ENCODE results near the gene SIT1. TPM values are rescaled to one million over a fixed set of nuclear protein-coding genes. Genes with fewer than 3 reads are reported as not detected.
A peak's percentile ranks its signal among the peaks of the same experiment; 100 is the strongest.

Gene SIT1
- total RNA-seq, 1 donor from 2014 or later: 92.1 TPM

DNA sequence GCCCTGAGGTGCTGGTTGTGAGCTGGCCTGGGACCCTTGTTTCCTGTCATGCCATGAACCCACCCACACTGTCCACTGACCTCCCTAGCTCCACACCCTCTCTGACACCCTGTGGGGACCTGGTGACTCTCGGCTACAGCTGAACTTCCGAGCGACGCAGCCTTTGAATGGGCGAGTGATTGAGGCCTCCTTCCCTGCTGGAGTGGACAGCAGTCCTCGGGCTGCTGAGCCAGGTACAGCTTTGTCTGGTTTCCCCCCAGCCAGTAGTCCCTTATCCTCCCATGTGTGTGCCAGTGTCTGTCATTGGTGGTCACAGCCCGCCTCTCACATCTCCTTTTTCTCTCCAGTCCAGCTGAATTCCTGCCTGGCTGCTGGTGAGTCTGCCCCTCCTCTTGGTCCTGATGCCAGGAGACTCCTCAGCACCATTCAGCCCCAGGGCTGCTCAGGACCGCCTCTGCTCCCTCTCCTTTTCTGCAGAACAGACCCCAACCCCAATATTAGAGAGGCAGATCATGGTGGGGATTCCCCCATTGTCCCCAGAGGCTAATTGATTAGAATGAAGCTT is 29.1 kb upstream of the SIT1 start:
- Mint-ChIP-seq H3K36me3 (ENCODE audit: low read depth) (no peaks in the 10 kb centered on the region), H3K27me3 (ENCODE audit: low read depth) (peaks cover 13% of the 10 kb centered on the region), H3K27ac (no peak overlapping the region), H3K9me3 (no peaks in the 10 kb centered on the region), H3K4me1 (ENCODE audit: low read depth) (peaks cover 3% of the 10 kb centered on the region), H3K4me3 (ENCODE audit: low read depth) (no peak overlapping the region)
- DNase-seq (ENCODE audit: low spot score): no peak
- intact Hi-C loops (cut with micrococcal nuclease): no loop called here

DNA sequence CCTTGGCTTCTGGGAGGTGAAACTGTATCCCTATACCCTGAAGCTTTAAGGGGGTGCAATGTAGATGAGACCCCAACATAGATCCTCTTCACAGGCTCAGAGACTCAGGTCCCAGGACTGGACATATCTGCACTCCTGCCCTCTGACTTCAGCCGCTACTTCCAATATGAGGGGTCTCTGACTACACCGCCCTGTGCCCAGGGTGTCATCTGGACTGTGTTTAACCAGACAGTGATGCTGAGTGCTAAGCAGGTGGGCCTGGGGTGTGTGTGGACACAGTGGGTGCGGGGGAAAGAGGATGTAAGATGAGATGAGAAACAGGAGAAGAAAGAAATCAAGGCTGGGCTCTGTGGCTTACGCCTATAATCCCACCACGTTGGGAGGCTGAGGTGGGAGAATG is 28.4 kb upstream of the SIT1 start:
- intact Hi-C loops (cut with micrococcal nuclease): no loop called here
- Mint-ChIP-seq H3K4me3 (ENCODE audit: low read depth) (no peak overlapping the region), H3K9me3 (no peaks in the 10 kb centered on the region)

GRCh38 chr9:35675732-35676392 is 25.1 kb upstream of the SIT1 start:
- H3K4me3 Mint-ChIP-seq (ENCODE audit: low read depth): peak overlapping the region; percentile 47
- H3K9me3 Mint-ChIP-seq: no peaks in the 10 kb centered on the region
- H3K36me3 Mint-ChIP-seq (ENCODE audit: low read depth): no peaks in the 10 kb centered on the region
- H3K27me3 Mint-ChIP-seq (ENCODE audit: low read depth): peaks cover 30% of the 10 kb centered on the region
- H3K27ac Mint-ChIP-seq: no peak overlapping the region
- no peak for DNase-seq (ENCODE audit: low spot score)
- intact Hi-C loops (cut with micrococcal nuclease): no loop called here
- H3K4me1 Mint-ChIP-seq (ENCODE audit: low read depth): peaks cover 5% of the 10 kb centered on the region

More for the DNA sequence above, 28.4 kb upstream of the SIT1 start:
- H3K27me3 Mint-ChIP-seq (ENCODE audit: low read depth): peaks cover 20% of the 10 kb centered on the region
- H3K4me1 Mint-ChIP-seq (ENCODE audit: low read depth): peaks cover 5% of the 10 kb centered on the region
- H3K36me3 Mint-ChIP-seq (ENCODE audit: low read depth): no peaks in the 10 kb centered on the region
- no peak for DNase-seq (ENCODE audit: low spot score)
- no peak overlapping the region for H3K27ac Mint-ChIP-seq

DNA sequence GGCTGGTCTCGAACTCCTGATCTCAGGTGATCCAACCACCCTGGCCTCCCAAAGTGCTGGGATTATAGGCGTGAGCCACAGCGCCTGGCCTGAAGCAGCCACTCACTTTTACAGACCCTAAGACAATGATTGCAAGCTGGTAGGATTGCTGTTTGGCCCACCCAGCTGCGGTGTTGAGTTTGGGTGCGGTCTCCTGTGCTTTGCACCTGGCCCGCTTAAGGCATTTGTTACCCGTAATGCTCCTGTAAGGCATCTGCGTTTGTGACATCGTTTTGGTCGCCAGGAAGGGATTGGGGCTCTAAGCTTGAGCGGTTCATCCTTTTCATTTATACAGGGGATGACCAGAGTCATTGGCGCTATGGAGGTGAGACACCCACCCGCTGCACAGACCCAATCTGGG is 24.5 kb upstream of the SIT1 start:
- H3K4me3 Mint-ChIP-seq (ENCODE audit: low read depth): peak overlapping the region; percentile 17
- H3K27me3 Mint-ChIP-seq (ENCODE audit: low read depth): peaks cover 32% of the 10 kb centered on the region
- H3K36me3 Mint-ChIP-seq (ENCODE audit: low read depth): no peaks in the 10 kb centered on the region
- intact Hi-C loops (cut with micrococcal nuclease): no loop called here
- DNase-seq (ENCODE audit: low spot score): no peak
- no peaks in the 10 kb centered on the region for H3K9me3 Mint-ChIP-seq
- peaks cover 5% of the 10 kb centered on the region for H3K4me1 Mint-ChIP-seq (ENCODE audit: low read depth)
- no peak overlapping the region for H3K27ac Mint-ChIP-seq

- H3K4me1 Mint-ChIP-seq (ENCODE audit: low read depth): peaks cover 5% of the 10 kb centered on the region
- H3K36me3 Mint-ChIP-seq (ENCODE audit: low read depth): no peaks in the 10 kb centered on the region
- no peak for DNase-seq (ENCODE audit: low spot score)
- no peak overlapping the region for H3K27ac Mint-ChIP-seq
- H3K27me3 Mint-ChIP-seq (ENCODE audit: low read depth): peaks cover 30% of the 10 kb centered on the region
- H3K9me3 Mint-ChIP-seq: no peaks in the 10 kb centered on the region
- no peak overlapping the region for H3K4me3 Mint-ChIP-seq (ENCODE audit: low read depth)
- intact Hi-C loops (cut with micrococcal nuclease): no loop called here
These were observed 23.3 kb upstream of the SIT1 start for GRCh38 chr9:35674025-35674361.

DNA sequence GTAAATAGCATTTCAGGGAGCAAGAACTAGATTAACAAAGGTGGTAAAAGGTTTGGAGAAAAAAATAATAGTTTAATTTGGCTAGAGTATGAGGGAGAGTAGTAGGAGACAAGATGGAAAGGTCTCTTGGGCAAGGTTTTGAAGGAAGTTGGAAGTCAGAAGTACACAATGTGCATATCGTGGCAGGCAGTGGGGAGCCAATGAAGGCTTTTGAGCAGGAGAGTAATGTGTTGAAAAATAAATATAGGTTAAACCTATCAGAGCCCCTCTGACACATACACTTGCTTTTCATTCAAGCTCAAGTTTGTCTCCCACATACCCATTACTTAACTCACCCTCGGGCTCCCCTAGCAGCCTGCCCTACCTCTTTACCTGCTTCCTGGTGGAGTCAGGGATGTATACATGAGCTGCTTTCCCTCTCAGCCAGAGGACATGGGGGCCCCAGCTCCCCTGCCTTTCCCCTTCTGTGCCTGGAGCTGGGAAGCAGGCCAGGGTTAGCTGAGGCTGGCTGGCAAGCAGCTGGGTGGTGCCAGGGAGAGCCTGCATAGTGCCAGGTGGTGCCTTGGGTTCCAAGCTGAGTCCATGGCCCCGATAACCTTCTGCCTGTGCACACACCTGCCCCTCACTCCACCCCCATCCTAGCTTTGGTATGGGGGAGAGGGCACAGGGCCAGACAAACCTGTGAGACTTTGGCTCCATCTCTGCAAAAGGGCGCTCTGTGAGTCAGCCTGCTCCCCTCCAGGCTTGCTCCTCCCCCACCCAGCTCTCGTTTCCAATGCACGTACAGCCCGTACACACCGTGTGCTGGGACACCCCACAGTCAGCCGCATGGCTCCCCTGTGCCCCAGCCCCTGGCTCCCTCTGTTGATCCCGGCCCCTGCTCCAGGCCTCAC is 22.6 kb upstream of the SIT1 start, which contains the start of gene CA9:
Gene CA9 (plus strand): TSS at position 797 of the 893 bp plus-strand sequence. CDS start 32 bp downstream, at position 829.
- H3K36me3 Mint-ChIP-seq (ENCODE audit: low read depth): no peaks in the 10 kb centered on the region
- no peak for DNase-seq (ENCODE audit: low spot score)
- H3K4me3 Mint-ChIP-seq (ENCODE audit: low read depth): peak within 1 kb of the TSS; percentile 42
- no peaks in the 10 kb centered on the region for H3K9me3 Mint-ChIP-seq
- intact Hi-C loops (cut with micrococcal nuclease): no loop called here
- H3K27ac Mint-ChIP-seq: no peak within 1 kb of the TSS
- H3K4me1 Mint-ChIP-seq (ENCODE audit: low read depth): peaks cover 5% of the 10 kb centered on the region
- H3K27me3 Mint-ChIP-seq (ENCODE audit: low read depth): peaks cover 30% of the 10 kb centered on the region

DNA sequence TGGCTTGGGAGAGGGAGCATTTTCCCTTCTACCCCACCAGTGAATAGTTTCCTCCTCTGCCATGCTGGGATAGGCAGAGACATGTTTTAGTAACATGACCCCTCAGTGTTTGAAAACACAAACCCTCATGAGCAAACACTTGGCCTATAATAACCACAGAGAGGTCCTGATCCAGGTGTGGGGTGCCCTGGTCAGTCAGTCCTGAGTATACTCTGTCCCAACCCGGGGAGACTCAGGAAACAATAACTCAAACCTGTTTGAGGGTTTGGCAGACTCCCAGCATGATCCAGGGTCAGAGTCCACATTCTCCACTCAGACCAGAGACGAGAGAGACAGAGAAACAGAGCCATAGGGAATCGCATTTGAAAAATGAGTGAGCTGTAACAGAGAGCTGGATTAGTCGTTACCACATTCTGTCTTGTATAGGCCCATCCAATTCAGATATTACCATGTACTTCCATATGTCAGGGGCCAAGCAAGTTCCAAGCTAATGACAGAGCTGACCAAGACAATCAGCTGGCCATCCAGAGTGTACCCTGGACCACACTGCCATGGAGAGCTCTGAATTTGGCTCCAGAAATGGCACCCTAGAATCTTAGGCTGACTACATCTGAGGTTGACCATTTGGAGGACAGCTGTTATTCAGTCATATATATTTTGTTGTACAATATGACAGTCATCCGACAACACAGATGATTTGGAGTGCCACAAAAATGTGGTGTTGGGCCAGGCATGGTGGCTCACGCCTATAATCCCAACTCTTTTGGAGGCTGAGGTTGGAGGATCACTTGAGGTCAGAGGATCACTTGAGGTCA is 18.8 kb upstream of the SIT1 start:
- H3K4me1 Mint-ChIP-seq (ENCODE audit: low read depth): peaks cover 8% of the 10 kb centered on the region
- no peaks in the 10 kb centered on the region for H3K9me3 Mint-ChIP-seq
- H3K4me3 Mint-ChIP-seq (ENCODE audit: low read depth): no peak overlapping the region
- H3K36me3 Mint-ChIP-seq (ENCODE audit: low read depth): no peaks in the 10 kb centered on the region
- peaks cover 17% of the 10 kb centered on the region for H3K27me3 Mint-ChIP-seq (ENCODE audit: low read depth)
- intact Hi-C loops (cut with micrococcal nuclease): no loop called here
- no peak for DNase-seq (ENCODE audit: low spot score)
- no peak overlapping the region for H3K27ac Mint-ChIP-seq

DNA sequence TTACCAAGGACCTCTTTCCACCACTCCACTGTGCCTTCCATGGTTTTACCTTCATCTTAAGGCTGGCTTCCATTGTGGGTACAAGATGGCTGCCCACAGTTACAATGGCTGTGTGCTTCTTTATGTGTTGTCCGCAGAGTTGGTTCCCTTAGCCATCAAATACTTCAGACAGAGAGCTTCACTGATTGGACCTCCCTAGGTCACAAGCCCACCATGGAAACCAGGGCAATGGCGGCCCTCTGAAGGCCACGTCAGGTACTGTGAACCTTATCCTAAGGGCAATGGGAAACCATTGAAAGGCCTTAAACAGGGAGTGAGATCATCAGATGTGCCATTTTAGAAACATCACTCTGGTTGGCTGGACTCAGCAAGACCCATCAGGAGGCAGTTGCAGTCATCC is 17.2 kb upstream of the SIT1 start:
- peaks cover 21% of the 10 kb centered on the region for H3K4me1 Mint-ChIP-seq (ENCODE audit: low read depth)
- peaks cover 5% of the 10 kb centered on the region for H3K36me3 Mint-ChIP-seq (ENCODE audit: low read depth)
- no peak overlapping the region for H3K4me3 Mint-ChIP-seq (ENCODE audit: low read depth)
- DNase-seq (ENCODE audit: low spot score): no peak
- H3K9me3 Mint-ChIP-seq: no peaks in the 10 kb centered on the region
- H3K27ac Mint-ChIP-seq: no peak overlapping the region
- peaks cover 6% of the 10 kb centered on the region for H3K27me3 Mint-ChIP-seq (ENCODE audit: low read depth)
- intact Hi-C loops (cut with micrococcal nuclease): no loop called here

DNA sequence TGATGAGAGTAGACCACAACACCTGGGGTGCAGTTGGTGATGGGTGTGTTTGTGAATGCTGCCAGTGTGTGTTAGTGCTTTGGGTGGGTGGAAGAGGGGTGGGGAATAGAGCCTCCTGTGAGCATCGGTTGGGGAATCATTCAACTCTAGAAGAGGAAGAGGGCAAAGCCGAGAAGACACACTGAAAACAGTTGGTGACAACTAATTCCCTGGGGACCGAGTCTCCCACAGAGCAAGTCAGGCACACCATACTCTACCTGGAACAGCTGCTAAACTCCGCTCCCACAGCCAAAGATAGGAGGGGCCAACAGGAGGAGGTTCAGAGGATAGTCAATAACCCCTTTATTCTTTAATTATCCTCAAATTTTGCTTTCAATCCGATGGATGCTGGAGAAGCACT is 15.8 kb upstream of the SIT1 start:
- Mint-ChIP-seq H3K4me1 (ENCODE audit: low read depth) (peaks cover 35% of the 10 kb centered on the region), H3K9me3 (no peaks in the 10 kb centered on the region), H3K4me3 (ENCODE audit: low read depth) (no peak overlapping the region), H3K27ac (no peak overlapping the region), H3K36me3 (ENCODE audit: low read depth) (peaks cover 16% of the 10 kb centered on the region), H3K27me3 (ENCODE audit: low read depth) (peaks cover 2% of the 10 kb centered on the region)
- intact Hi-C loops (cut with micrococcal nuclease): no loop called here
- DNase-seq (ENCODE audit: low spot score): no peak

DNA sequence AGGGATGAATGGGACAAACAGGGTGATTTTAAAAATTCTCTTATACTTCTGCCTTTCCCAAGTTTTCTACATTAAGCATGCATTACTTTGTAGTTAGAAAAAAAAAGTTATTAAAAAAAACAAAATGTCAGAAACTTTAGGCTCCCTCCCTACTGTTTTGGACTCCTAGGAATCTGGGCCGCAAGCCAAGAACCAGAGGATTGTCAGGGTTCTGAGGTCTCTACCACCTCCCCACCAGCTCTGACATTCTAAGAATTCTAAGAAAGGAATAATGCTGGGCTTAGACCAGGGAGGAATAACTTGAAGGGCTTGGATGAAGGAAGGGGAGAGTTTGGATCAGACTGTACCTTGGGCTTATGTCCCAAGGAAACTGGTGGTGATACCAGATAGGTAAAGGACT is 15.3 kb upstream of the SIT1 start:
- H3K4me3 Mint-ChIP-seq (ENCODE audit: low read depth): peak overlapping the region; percentile 85

GRCh38 chr9:35665471-35665818 is 14.7 kb upstream of the SIT1 start:
- intact Hi-C loops (cut with micrococcal nuclease): no loop called here
- H3K4me1 Mint-ChIP-seq (ENCODE audit: low read depth): peaks cover 44% of the 10 kb centered on the region
- H3K27me3 Mint-ChIP-seq (ENCODE audit: low read depth): peaks cover under 1% of the 10 kb centered on the region

More for the DNA sequence above, 15.3 kb upstream of the SIT1 start:
- peaks cover 38% of the 10 kb centered on the region for H3K4me1 Mint-ChIP-seq (ENCODE audit: low read depth)
- no peaks in the 10 kb centered on the region for H3K9me3 Mint-ChIP-seq
- intact Hi-C loops (cut with micrococcal nuclease): no loop called here
- H3K27me3 Mint-ChIP-seq (ENCODE audit: low read depth): peaks cover 2% of the 10 kb centered on the region
- H3K27ac Mint-ChIP-seq: peak overlapping the region; percentile 18
- DNase-seq (ENCODE audit: low spot score): no peak
- H3K36me3 Mint-ChIP-seq (ENCODE audit: low read depth): peaks cover 17% of the 10 kb centered on the region

DNA sequence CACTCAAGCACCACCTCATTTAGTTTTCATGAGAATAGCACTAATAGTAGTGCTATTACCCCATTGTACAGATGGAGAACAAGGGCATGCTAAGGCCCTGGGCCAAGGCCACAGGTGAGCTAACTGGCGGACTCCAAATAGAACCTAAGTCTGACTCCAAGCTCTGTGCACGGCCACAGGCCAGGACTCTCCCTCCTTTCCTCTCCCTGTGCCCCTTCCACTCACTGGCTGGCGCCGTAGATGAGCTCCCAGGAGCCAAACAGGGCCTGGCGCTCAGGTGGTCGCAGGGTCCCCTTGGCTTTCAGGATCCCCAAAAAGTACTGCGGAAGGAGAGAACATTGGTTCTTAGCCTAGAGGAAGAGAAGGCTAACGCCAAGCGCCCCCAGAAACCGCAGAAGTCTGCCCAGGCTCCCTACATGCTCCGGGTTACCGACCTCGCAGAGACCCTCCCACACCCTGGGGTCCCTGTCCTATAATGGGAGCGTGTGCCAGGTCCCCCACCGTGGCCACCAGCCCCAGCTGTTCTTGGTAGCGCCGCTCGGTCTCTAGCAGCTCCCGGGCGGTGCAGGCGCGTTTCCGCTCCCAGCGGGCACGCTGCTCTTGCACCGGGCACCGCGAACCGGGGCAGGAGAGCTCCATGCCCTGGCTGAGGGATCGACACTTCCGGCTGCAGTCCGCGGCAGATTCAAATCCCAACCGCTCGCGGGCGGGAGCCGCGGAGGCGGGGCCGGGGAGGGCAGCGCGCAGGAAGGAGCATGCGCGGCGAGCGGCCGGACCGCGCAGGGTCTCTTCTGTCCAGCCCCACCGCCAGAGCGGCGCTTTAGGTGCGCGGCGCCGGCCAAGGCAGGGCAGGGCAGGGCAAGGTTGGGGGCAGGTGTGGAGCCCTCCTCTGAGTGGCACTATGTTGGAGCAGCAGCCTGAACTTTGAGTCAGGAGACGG is 14.1 kb upstream of the SIT1 start, which contains the start of gene ARHGEF39:
Gene ARHGEF39 (minus strand): TSS at position 665 of the 940 bp plus-strand sequence. CDS start 26 bp downstream, at position 639.
- peaks cover 29% of the 10 kb centered on the region for H3K36me3 Mint-ChIP-seq (ENCODE audit: low read depth)
- DNase-seq (ENCODE audit: low spot score): peak; percentile 76
- peak within 1 kb of the TSS; percentile 85 for H3K4me3 Mint-ChIP-seq (ENCODE audit: low read depth)
- H3K27me3 Mint-ChIP-seq (ENCODE audit: low read depth): no peaks in the 10 kb centered on the region
- H3K9me3 Mint-ChIP-seq: no peaks in the 10 kb centered on the region
- intact Hi-C loops (cut with micrococcal nuclease): no loop called here
- peaks cover 48% of the 10 kb centered on the region for H3K4me1 Mint-ChIP-seq (ENCODE audit: low read depth)
- H3K27ac Mint-ChIP-seq: peak within 1 kb of the TSS; percentile 64

More at GRCh38 chr9:35665471-35665818, 14.7 kb upstream of the SIT1 start:
- Mint-ChIP-seq H3K9me3 (no peaks in the 10 kb centered on the region), H3K27ac (peak overlapping the region; percentile 63), H3K36me3 (ENCODE audit: low read depth) (peaks cover 23% of the 10 kb centered on the region), H3K4me3 (ENCODE audit: low read depth) (peak overlapping the region; percentile 85)
- no peak for DNase-seq (ENCODE audit: low spot score)

Measured in activated T-helper 2 cell treated with anti-CD3 and anti-CD28 coated beads, Interferon-gamma antibody, Interleukin-2, Interleukin-4, amounts not matched to agents 10 μg/mL and 5 μg/mL and 100 μg/mL, durations not matched to agents 14 hours and 24 hours and 36 hours (primary cell).